Thymus (tissue), 11 donors: ENCODE data around the gene CREB1. TPM values are rescaled to one million over a fixed set of nuclear protein-coding genes. Genes with fewer than 3 reads are reported as not detected.

Source experiments
- DNase-seq, 9 donors: peaks; one replicate each; pipeline ENCODE4 v3.0.0-alpha.2; 2013; ENCODE audit warnings: low spot score in 9 of 9, low read depth in 6 of 9, missing footprints in 1 of 9
- H3K27ac ChIP-seq, 2 donors: one replicate each; pipeline ENCODE4 v1.5.1; 2013; ENCODE audit warnings: control low read depth in 1 of 2, low read depth in 1 of 2, low read length in 1 of 2, mild to moderate bottlenecking in 1 of 2, moderate library complexity in 1 of 2
- H3K27me3 ChIP-seq, 2 donors: one replicate each; pipeline ENCODE4 v1.5.1; 2013; ENCODE audit warnings: low read length in 1 of 2; ENCODE audit not compliant: control insufficient read depth in 2 of 2, insufficient read depth in 1 of 2
- H3K36me3 ChIP-seq, 2 donors: one replicate each; pipeline ENCODE4 v1.5.1; 2013; ENCODE audit warnings: low read length in 1 of 2, mild to moderate bottlenecking in 1 of 2, moderate library complexity in 1 of 2; ENCODE audit not compliant: control insufficient read depth in 2 of 2, insufficient read depth in 2 of 2
- H3K4me1 ChIP-seq, 2 donors: one replicate each; pipeline ENCODE4 v1.5.1; 2013; ENCODE audit warnings: low read length in 2 of 2; ENCODE audit not compliant: control insufficient read depth in 2 of 2, insufficient read depth in 2 of 2
- H3K4me3 ChIP-seq, 2 donors: one replicate each; pipeline ENCODE4 v1.5.1; 2013; ENCODE audit warnings: low read length in 2 of 2, control low read depth in 1 of 2, mild to moderate bottlenecking in 1 of 2
- H3K9me3 ChIP-seq, 2 donors: one replicate each; pipeline ENCODE4 v1.5.1; 2013; ENCODE audit warnings: low read length in 1 of 2, mild to moderate bottlenecking in 1 of 2; ENCODE audit not compliant: control insufficient read depth in 2 of 2, insufficient read depth in 1 of 2
- WGBS: extraction: QIAGEN DNeasy Blood & Tissue Kit; methylation state at CpG from one replicate; pipeline ENCODE4 v1.1.7; 2013; 5-methylcytosine and 5-hydroxymethylcytosine counted together
- polyA plus RNA-seq: library from polyadenylated mRNA; stranded (reverse); fragments of 200-250 nt; gene quantifications from one replicate; pipeline ENCODE4 v1.2.3, GENCODE V29; 2013
- total RNA-seq: library from RNA; stranded (reverse); fragments of 120-200 nt; gene quantifications from one replicate; pipeline ENCODE4 v1.2.4, GENCODE V29; 2013
- donor health status: healthy.

The CREB1 gene
- total and polyA plus RNA-seq, 2 donors, result 15.5 to 50.9 TPM

- WGBS, result 98% methylated on average over 2 of the region's 2 CpGs
- Histone ChIP-seq H3K9me3 (no peaks in the 10 kb centered on the region), H3K4me3 (no peak overlapping the region), H3K27me3 (no peaks in the 10 kb centered on the region), H3K36me3 (peaks cover 3% of the 10 kb centered on the region in 2 donors), H3K4me1 (peaks cover 0 to 5% of the 10 kb centered on the region in 2 donors), H3K27ac (no peak overlapping the region)
- no peak for DNase-seq
These were observed 12.2 kb downstream of the CREB1 start for GRCh38 chr2:207541933-207542332.

DNA sequence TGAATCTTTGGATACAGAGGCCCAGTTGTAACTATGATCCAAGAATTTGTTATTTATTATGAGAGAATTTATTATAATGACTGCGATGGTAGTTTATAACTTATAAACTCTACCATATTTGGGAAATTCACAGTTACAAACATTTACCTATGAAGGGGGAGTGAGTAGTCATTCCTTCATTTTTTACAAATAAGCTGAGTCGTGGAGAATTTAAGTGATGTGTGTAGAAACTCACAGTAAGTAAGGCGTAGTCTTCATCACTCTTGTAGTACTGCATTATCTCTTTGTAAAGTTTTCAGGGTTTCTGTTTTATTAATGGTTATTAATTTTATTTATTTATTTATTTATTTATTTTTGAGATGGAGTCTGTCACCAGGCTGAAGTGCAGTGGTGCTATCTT is 13.5 kb downstream of the CREB1 start:
- Histone ChIP-seq H3K4me3 (no peak overlapping the region), H3K27me3 (no peaks in the 10 kb centered on the region), H3K9me3 (no peaks in the 10 kb centered on the region), H3K4me1 (peaks cover 0 to 2% of the 10 kb centered on the region in 2 donors), H3K27ac (no peak overlapping the region), H3K36me3 (peaks cover 3% of the 10 kb centered on the region in 2 donors)
- 98% methylated on average over 3 of the region's 3 CpGs for WGBS
- no peak for DNase-seq

DNA sequence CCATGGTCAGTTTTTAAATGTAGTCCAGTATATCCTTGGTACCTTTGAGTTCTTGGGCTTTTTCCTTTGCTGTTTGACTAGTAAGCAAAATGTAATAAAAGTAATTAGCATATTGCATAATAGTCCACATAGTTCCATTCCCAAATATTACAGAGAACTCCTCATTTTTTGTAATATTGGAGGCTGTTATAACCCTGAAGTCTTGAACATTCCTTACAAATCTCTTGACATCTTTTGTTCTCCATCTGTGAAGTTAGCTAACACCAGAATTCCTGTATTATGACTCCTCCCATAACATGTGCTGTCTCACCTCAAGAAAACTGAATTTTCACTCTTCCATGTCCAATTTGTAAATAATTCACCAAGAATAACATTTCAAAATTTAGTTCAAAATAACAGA is 17.1 kb downstream of the CREB1 start:
- Histone ChIP-seq H3K4me3 (no peak overlapping the region), H3K9me3 (no peaks in the 10 kb centered on the region), H3K36me3 (peaks cover 3% of the 10 kb centered on the region in 2 donors), H3K4me1 (no peaks in the 10 kb centered on the region), H3K27ac (no peak overlapping the region), H3K27me3 (no peaks in the 10 kb centered on the region)
- no peak for DNase-seq

- over 99% methylated on average over 2 of the region's 2 CpGs for WGBS
- Histone ChIP-seq H3K9me3 (no peaks in the 10 kb centered on the region), H3K27me3 (no peaks in the 10 kb centered on the region), H3K36me3 (peaks cover 0 to 3% of the 10 kb centered on the region in 2 donors), H3K27ac (no peak overlapping the region), H3K4me1 (no peaks in the 10 kb centered on the region), H3K4me3 (no peak overlapping the region)
- no peak for DNase-seq
These were observed 19.4 kb downstream of the CREB1 start for GRCh38 chr2:207549145-207549544.

- H3K27ac ChIP-seq, result no peak overlapping the region
- 98% methylated on average over 1 of the region's 1 CpG for WGBS
- DNase-seq, result no peak
- H3K4me3 ChIP-seq, result no peak overlapping the region
- H3K9me3 ChIP-seq, result no peaks in the 10 kb centered on the region
- no peaks in the 10 kb centered on the region for H3K27me3 ChIP-seq
- H3K36me3 ChIP-seq, result peaks cover 20 to 59% of the 10 kb centered on the region in 2 donors
- no peaks in the 10 kb centered on the region for H3K4me1 ChIP-seq
These were observed 28.3 kb downstream of the CREB1 start for GRCh38 chr2:207558079-207558491.

DNA sequence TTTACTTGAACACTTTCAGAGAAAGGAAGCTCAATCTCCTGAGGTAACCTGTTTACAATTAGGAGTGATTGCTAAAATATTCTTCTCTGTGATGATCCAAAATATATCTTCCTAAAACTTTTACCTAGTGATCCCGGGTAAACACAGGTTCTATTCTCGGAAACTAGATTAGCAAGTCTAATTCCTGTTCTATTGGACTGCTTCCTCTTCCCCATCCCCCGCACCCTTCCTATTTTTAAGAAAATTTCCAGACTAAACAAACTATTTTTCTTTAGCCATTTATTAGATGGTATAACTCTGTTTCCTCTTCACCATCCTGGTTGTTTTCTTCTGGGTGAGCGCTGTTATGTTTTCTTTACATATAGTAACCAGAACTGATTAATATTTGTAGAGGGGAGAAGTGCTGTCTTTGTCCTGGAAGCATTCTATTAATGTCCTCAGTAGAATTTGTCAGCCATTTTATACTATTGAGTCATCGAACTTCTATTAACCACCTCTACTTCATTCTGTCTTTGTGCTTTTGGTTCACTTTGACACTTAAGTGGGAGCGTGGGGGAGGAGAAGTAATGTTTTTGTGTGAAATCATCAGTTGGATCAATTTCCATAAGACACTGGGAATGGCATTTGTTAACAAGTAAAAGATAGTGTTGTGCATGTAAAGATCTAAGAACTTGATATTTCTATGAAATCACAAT is 31.8 kb downstream of the CREB1 start:
- H3K4me3 ChIP-seq, result no peak overlapping the region
- WGBS, result 95% methylated on average over 6 of the region's 6 CpGs
- DNase-seq, result no peak
- H3K36me3 ChIP-seq, result peaks cover 24 to 69% of the 10 kb centered on the region in 2 donors
- no peaks in the 10 kb centered on the region for H3K4me1 ChIP-seq
- no peaks in the 10 kb centered on the region for H3K9me3 ChIP-seq
- H3K27me3 ChIP-seq, result no peaks in the 10 kb centered on the region
- no peak overlapping the region for H3K27ac ChIP-seq

- Histone ChIP-seq H3K9me3 (no peaks in the 10 kb centered on the region), H3K27me3 (no peaks in the 10 kb centered on the region), H3K4me1 (no peaks in the 10 kb centered on the region), H3K27ac (no peak overlapping the region), H3K4me3 (no peak overlapping the region), H3K36me3 (peaks cover 17 to 69% of the 10 kb centered on the region in 2 donors)
- no peak for DNase-seq
- 98% methylated on average over 7 of the region's 7 CpGs for WGBS
These were observed 36.2 kb downstream of the CREB1 start for GRCh38 chr2:207565736-207566500.

DNA sequence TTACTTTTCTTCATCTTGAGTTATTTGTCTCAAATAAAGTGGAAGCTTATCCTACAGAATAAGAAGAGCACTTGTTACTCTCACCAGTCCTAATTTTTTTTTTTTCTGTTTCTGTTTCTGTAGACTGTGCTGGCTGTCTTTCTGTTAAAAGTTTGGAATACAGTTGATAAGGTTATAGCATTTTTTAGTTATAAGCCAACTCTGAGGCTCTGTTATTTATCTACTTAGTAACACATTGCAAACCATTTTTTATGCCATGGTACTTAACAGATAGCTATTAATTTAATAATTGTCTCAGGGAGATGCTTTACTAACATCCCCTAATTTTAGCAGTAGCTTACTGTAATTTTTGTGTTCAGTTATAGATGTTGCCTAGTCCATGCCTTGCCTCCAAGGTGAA is 37.9 kb downstream of the CREB1 start:
- no peak overlapping the region for H3K27ac ChIP-seq
- H3K9me3 ChIP-seq, result no peaks in the 10 kb centered on the region
- H3K27me3 ChIP-seq, result no peaks in the 10 kb centered on the region
- no peak overlapping the region for H3K4me3 ChIP-seq
- no peak for DNase-seq
- H3K4me1 ChIP-seq, result no peaks in the 10 kb centered on the region
- peaks cover 19 to 63% of the 10 kb centered on the region in 2 donors for H3K36me3 ChIP-seq

DNA sequence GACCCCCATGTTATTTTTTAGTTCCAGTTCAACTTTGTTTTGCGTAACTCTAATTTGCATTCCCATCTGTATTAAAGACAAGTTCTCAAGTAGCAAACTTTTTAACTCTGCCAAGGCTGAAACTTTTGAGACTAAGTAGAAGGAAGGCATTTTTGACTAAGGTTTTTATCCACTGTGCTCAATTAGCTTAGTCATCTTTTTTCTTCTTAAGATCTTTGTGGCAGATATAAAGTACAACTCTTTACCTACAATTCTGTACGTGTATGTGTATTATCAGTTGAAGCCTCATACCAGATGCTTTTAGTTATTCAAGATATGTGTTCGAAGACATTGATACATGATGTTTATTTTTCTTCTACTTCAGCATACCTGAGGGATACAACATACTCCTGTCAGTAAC is 41.6 kb downstream of the CREB1 start:
- Histone ChIP-seq H3K27ac (no peak overlapping the region), H3K36me3 (peaks cover 11 to 59% of the 10 kb centered on the region in 2 donors), H3K9me3 (no peaks in the 10 kb centered on the region), H3K27me3 (no peaks in the 10 kb centered on the region), H3K4me1 (no peaks in the 10 kb centered on the region), H3K4me3 (no peak overlapping the region)
- WGBS, result 97% methylated on average over 3 of the region's 3 CpGs
- DNase-seq, result no peak
